Common myeloid progenitor, CD34-positive (primary cell): ENCODE results near the gene FBXL19.

ENCODE experiments used
- CTCF ChIA-PET: fragments of 350-600 bp; sonication (Branson Sonifier 250); formaldehyde crosslinking; loops from one replicate; lab custom pipeline; 2021; ENCODE audit warnings: antibody characterized with exemption; lab: Charles Lee
- POLR2A ChIA-PET: fragments of 350-600 bp; sonication (Branson Sonifier 250); formaldehyde crosslinking; loops from one replicate; lab custom pipeline; 2021; ENCODE audit warnings: antibody characterized with exemption; lab: Charles Lee
- DNase-seq, 3 donors: peaks; one replicate each; pipeline versions ENCODE4 v3.0.0 to v3.0.0-alpha.2; 2013
- H3K27ac ChIP-seq, 2 experiments: 1 replicate in 1 of 2; 2 replicates in 1 of 2; pipeline ENCODE4 v1.7.0; 2013; ENCODE audit warnings: inconsistent platforms in 2 of 2, low read length in 2 of 2, mild to moderate bottlenecking in 2 of 2, low read depth in 1 of 2, moderate library complexity in 1 of 2; ENCODE audit not compliant: severe bottlenecking in 2 of 2, insufficient read depth in 1 of 2, poor library complexity in 1 of 2
- H3K27me3 ChIP-seq, 5 experiments: replicated peaks in 2 of 5; 1 replicate in 3 of 5; 2 replicates in 2 of 5; pipeline versions ENCODE4 v1.6.1 to v1.7.0; 2013; ENCODE audit warnings: low read length in 4 of 5, mild to moderate bottlenecking in 2 of 5, moderate library complexity in 2 of 5, inconsistent platforms in 1 of 5; ENCODE audit not compliant: insufficient read depth in 5 of 5, control insufficient read depth in 4 of 5
- H3K36me3 ChIP-seq, 4 experiments: 1 replicate in 2 of 4; 2 replicates in 2 of 4; pipeline versions ENCODE4 v1.6.1 to v1.7.0; 2013; ENCODE audit warnings: low read length in 3 of 4, control low read depth in 1 of 4, mild to moderate bottlenecking in 1 of 4; ENCODE audit not compliant: control insufficient read depth in 4 of 4, insufficient read depth in 4 of 4
- H3K4me1 ChIP-seq, 4 experiments: 1 replicate in 3 of 4; 2 replicates in 1 of 4; pipeline versions ENCODE4 v1.6.1 to v1.7.1; 2013; ENCODE audit warnings: low read length in 3 of 4, mild to moderate bottlenecking in 3 of 4, control low read depth in 1 of 4, inconsistent platforms in 1 of 4, moderate library complexity in 1 of 4; ENCODE audit not compliant: control insufficient read depth in 4 of 4, insufficient read depth in 4 of 4; ENCODE audit errors: control extremely low read depth in 1 of 4
- H3K4me3 ChIP-seq, 7 experiments: 1 replicate in 4 of 7; 2 replicates in 3 of 7; pipeline versions ENCODE4 v1.5.1 to v1.7.0; 2013; ENCODE audit warnings: mild to moderate bottlenecking in 7 of 7, low read length in 6 of 7, moderate library complexity in 6 of 7, inconsistent platforms in 2 of 7, low read depth in 2 of 7, control low read depth in 1 of 7; ENCODE audit not compliant: insufficient read depth in 4 of 7, control insufficient read depth in 1 of 7; ENCODE audit errors: extremely low read depth in 1 of 7
- H3K9me3 ChIP-seq, 5 experiments: 1 replicate in 4 of 5; 2 replicates in 1 of 5; pipeline versions ENCODE4 v1.6.1 to v1.7.1; 2013; ENCODE audit warnings: low read length in 4 of 5, mild to moderate bottlenecking in 2 of 5, inconsistent platforms in 1 of 5, low read depth in 1 of 5, moderate library complexity in 1 of 5; ENCODE audit not compliant: control insufficient read depth in 4 of 5, insufficient read depth in 2 of 5; ENCODE audit errors: control extremely low read depth in 1 of 5
- WGBS: methylation state at CpG from one replicate; pipeline ENCODE4 v1.1.5; 2013; ENCODE audit not compliant: insufficient coverage; 5-methylcytosine and 5-hydroxymethylcytosine counted together

The FBXL19 gene

DNA sequence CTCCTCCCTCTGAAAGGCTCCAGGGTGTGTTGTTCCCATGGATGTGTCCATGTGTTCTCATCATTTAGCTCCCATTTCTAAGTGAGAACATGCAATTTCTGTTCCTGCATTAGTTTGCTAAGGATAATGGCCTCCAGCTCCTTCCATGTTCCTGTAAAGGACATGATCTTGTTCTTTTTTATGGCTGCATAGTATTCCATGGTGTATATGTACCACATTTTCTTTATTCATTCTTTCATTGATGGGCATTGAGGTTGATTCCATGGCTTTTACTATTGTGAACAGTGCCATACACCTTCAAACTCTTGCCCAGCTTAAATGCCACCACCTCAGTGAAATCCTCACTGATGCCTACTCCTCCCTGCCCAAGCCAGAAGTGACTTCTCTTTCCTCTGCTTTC, 21.0 kb downstream of the FBXL19 start:
- no peak overlapping the region for H3K27ac ChIP-seq
- H3K4me1 ChIP-seq, result peaks cover 0 to 22% (median 17%) of the 10 kb centered on the region in 4 experiments
- POLR2A ChIA-PET, result no interaction called here
- no peaks in the 10 kb centered on the region for H3K27me3 ChIP-seq
- CTCF ChIA-PET, result interaction anchor here (1.6 to 11.2 kb wide), 3 partner anchors 10 to 99 kb away, joined by 16 to 98 read pairs (median 26); no protein-coding TSS in a partner anchor
- H3K9me3 ChIP-seq, result no peaks in the 10 kb centered on the region
- no peak overlapping the region for H3K4me3 ChIP-seq
- DNase-seq, result no peak
- H3K36me3 ChIP-seq, result peaks cover 0 to 54% (median 31%) of the 10 kb centered on the region in 4 experiments

DNA sequence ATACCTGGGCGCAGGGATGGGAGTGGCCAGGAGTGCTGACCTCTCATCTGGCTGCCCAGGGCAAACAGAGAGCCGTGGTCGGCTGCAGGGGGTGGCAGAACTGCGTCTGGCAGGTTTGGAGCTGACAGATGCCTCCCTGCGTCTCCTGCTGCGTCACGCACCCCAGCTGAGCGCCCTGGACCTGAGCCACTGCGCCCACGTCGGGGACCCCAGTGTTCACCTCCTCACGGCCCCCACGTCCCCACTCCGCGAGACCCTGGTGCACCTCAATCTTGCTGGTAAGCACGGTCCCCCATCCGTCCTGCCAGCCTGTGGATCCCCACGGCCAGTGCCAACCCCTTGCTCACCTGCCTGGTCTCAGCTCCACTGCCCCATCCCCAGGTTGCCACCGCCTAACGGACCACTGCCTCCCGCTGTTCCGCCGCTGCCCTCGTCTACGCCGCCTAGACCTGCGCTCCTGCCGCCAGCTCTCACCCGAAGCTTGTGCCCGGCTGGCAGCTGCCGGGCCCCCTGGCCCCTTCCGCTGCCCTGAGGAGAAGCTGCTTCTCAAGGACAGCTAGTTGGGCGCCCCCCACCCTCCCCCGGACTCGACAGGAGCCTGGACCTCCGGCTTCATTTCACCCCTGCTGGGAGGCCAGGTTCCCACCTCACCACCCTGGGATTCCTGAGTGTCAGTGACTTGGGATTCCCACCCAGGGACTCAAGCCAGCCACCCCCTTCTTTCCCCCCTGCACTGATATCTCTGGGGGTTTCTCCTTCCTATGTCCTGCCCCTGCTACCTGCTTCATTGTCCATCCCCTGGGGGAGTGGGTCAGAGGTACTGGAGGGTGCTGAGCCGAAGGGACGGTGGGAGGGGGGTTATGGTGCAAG, 23.5 kb downstream of the FBXL19 start:
- Histone ChIP-seq H3K36me3 (peaks cover 0 to 63% (median 28%) of the 10 kb centered on the region in 4 experiments), H3K9me3 (no peaks in the 10 kb centered on the region), H3K27me3 (no peaks in the 10 kb centered on the region), H3K27ac (peak overlapping the region in 1 of 2 experiments; percentile 34), H3K4me3 (no peak overlapping the region), H3K4me1 (peaks cover 2 to 34% (median 30%) of the 10 kb centered on the region in 4 experiments)
- no peak for DNase-seq
- POLR2A ChIA-PET, result no interaction called here
- CTCF ChIA-PET, result interaction anchor here (3.3 kb wide), 1 partner anchor 10 kb away, joined by 14 read pairs; no protein-coding TSS in a partner anchor
- 98% methylated on average over 36 of the region's 38 CpGs for WGBS

DNA sequence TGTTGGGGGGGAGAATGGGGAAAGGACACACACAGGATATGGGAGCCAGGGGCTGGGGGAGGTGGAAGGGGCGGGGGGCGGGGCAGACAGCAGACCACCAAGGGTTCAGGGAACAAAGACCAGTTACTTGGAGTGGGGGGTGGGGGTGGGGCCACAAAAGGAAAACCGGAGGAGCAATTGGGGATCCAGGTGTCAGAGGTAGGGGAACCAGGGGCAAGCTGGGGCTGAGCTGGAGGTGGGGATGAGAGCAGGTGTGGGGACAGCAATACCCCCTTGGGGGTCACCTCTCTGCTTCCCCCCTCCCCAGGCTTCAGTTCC, 24.1 kb downstream of the FBXL19 start:
- Histone ChIP-seq H3K27me3 (no peaks in the 10 kb centered on the region), H3K9me3 (no peaks in the 10 kb centered on the region), H3K27ac (peak overlapping the region in 1 of 2 experiments; percentile 89), H3K4me1 (peaks cover 2 to 28% (median 25%) of the 10 kb centered on the region in 4 experiments), H3K4me3 (no peak overlapping the region), H3K36me3 (peaks cover 0 to 57% (median 26%) of the 10 kb centered on the region in 4 experiments)
- 100% methylated on average over 1 of the region's 3 CpGs for WGBS
- ChIA-PET CTCF (interaction anchor here (3.3 kb wide), 1 partner anchor 10 kb away, joined by 14 read pairs; no protein-coding TSS in a partner anchor), POLR2A (no interaction called here)
- DNase-seq, result no peak

DNA sequence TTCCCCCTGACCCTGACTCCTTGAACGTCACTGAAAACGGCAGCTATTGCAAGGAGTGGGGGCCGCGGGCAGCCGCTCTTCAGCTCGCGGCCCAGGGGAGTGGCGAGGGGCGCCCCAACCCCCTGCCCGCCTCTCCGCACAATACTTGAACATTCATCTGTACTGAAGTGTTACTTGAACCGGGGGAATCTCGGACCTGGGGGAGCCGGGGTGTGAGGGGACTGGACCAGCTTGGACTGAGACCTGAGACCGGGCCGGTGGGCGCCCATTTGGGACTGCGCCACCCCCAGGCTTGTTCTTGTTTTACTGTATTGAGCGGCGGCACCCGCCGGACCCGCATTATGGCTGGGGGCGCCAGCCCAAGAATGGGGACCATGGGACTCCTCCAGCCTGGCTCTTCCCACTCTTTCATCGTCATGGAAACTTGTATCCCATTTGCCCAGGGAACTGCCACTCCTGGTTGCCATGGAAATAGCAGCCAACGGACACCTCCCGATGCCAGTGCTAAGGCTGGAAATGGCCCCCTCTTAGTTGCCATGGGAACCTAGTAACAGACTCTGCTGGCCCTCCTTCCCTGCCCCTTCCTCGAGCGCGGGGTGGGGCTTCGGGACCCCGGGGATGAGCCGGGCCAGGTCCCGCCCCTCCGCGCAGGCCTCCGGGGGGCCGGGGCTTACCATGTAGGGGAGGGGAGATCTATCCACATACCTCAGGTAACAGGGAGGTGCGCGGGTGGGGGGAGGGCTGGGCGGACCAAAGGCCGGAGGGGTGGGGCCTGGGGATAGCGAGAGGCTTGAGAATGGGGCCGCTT, 24.7 kb downstream of the FBXL19 start:
- H3K4me3 ChIP-seq, result peak overlapping the region in 6 of 7 experiments; percentile 81 to 99 (median 90)
- ChIA-PET CTCF (interaction anchor here (3.3 kb wide), 1 partner anchor 11 kb away, joined by 14 read pairs; no protein-coding TSS in a partner anchor), POLR2A (no interaction called here)
- peak overlapping the region; percentile 67 to 89 for H3K27ac ChIP-seq
- H3K9me3 ChIP-seq, result no peaks in the 10 kb centered on the region
- H3K27me3 ChIP-seq, result no peaks in the 10 kb centered on the region
- WGBS, result 63% methylated on average over 24 of the region's 44 CpGs
- peaks cover 2 to 31% (median 25%) of the 10 kb centered on the region in 4 experiments for H3K4me1 ChIP-seq
- peaks cover 0 to 55% (median 23%) of the 10 kb centered on the region in 4 experiments for H3K36me3 ChIP-seq
- DNase-seq, result peak; percentile 85 to 94 (median 93)

DNA sequence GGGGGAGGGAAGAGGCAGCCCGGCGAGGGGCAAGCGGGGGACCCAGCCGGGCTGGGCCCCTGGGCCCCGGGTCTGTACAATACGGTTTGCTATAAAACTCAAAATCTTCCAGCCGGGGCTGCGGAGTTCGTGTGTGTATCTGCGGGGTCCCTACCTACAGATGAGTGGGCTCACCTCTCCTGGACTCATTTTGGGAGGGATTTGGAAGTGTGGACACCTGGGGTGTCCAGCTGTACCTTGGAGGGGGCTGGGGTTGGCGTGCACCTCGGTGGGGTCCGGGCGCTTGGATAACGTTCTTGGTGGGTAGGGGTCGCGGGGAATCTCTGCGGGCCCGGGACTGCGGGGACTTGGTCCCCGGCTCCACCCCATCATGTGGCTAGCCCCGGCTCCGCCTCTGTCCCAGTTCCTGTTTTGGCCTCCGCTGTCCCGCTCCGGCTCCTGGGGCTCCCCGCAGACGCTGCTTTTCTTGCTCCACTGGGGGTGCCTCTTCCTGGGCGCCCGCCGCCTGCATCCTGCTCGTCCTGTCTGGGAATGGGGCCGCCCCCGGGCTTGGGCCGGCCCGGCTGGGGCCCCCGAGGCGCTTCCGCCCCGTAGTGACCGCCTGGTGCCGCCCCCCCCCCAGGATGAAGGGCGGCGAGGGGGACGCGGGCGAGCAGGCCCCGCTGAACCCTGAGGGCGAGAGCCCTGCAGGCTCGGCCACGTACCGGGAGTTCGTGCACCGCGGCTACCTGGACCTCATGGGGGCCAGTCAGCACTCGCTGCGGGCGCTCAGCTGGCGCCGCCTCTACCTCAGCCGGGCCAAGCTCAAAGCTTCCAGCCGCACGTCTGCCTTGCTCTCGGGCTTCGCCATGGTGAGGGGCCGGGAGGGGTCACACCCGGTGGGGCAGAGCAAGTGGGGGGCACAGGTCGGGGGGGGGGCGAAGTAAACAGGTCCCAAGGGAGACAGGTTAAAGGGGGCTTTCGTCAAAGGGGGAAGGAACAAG, 25.6 kb downstream of the FBXL19 start, which contains the start of gene ORAI3:
ORAI3 (plus strand) TSS at position 402 of the 983 bp plus-strand sequence; CDS start at position 624, 222 bp downstream.
- H3K27ac ChIP-seq, result peak within 1 kb of the TSS; percentile 67 to 89
- POLR2A ChIA-PET, result interaction anchor here (0.6 kb wide), 1 partner anchor 11 kb away, joined by 3 read pairs; no protein-coding TSS in a partner anchor
- WGBS, result under 1% methylated on average over 50 of the region's 70 CpGs
- DNase-seq, result peak; percentile 62 to 84 (median 78)
- no peaks in the 10 kb centered on the region for H3K9me3 ChIP-seq
- no peaks in the 10 kb centered on the region for H3K27me3 ChIP-seq
- peaks cover 2 to 39% (median 30%) of the 10 kb centered on the region in 4 experiments for H3K4me1 ChIP-seq
- peak within 1 kb of the TSS; percentile 61 to 99 (median 87) for H3K4me3 ChIP-seq
- CTCF ChIA-PET, result interaction anchor here (1.2 to 3.3 kb wide), 4 partner anchors 7 to 14 kb away, joined by 3 to 14 read pairs (median 7); no protein-coding TSS in a partner anchor
- peaks cover 0 to 58% (median 24%) of the 10 kb centered on the region in 4 experiments for H3K36me3 ChIP-seq
